Measurements from ENCODE around the gene HEPHL1.
"Not testable (repeated sequence)": the region's sequence is repeated elsewhere in the genome, so short reads cannot be mapped to it uniquely, and the experiment has no call there.

The HEPHL1 gene

GRCh38 chr11:94153320-94153719 is 132.2 kb downstream of the HEPHL1 start:
- no peak for DNase-seq (ENCODE audit: low read depth in 1 of 2, low spot score in 1 of 2)
- no peak overlapping the region for H3K4me3 ChIP-seq (replicated peaks; ENCODE audit: insufficient read depth, low read length)
- no peak overlapping the region for H3K27ac ChIP-seq (replicated peaks)
- no peaks in the 10 kb centered on the region for H3K27me3 ChIP-seq (ENCODE audit: insufficient read depth, poor library complexity, severe bottlenecking)
- no peak for TF ChIP-seq POLR2AphosphoS5 (IDR thresholded peaks at IDR 0.05; ENCODE audit: low read depth)
- no peak for TF ChIP-seq REST (IDR thresholded peaks at IDR 0.05; ENCODE audit: insufficient replicate concordance, low read depth)
- no peak for TF ChIP-seq GABPA (IDR thresholded peaks at IDR 0.05; ENCODE audit: low read depth)
- no peak for TF ChIP-seq CTCF (IDR thresholded peaks at IDR 0.05; ENCODE audit: insufficient read depth, low read length)
- no peak for TF ChIP-seq SPI1 (IDR thresholded peaks at IDR 0.05; ENCODE audit: borderline replicate concordance, low read depth)

GRCh38 chr11:94154095-94154856 is 133.1 kb downstream of the HEPHL1 start:
- no peak overlapping the region for H3K27ac ChIP-seq (replicated peaks)
- H3K27me3 ChIP-seq (ENCODE audit: insufficient read depth, poor library complexity, severe bottlenecking), result no peaks in the 10 kb centered on the region
- DNase-seq (ENCODE audit: low read depth in 1 of 2, low spot score in 1 of 2), result peak in 1 of 2 experiments; percentile 21
- no peak overlapping the region for H3K4me3 ChIP-seq (replicated peaks; ENCODE audit: insufficient read depth, low read length)
- TF ChIP-seq GABPA (IDR thresholded peaks at IDR 0.05; ENCODE audit: low read depth) (no peak), SPI1 (IDR thresholded peaks at IDR 0.05; ENCODE audit: borderline replicate concordance, low read depth) (peak; percentile 44; the same call in 1 of the 2 replicates)

GRCh38 chr11:94157339-94157738 is 136.2 kb downstream of the HEPHL1 start:
- not testable (repeated sequence) for DNase-seq (ENCODE audit: low read depth in 1 of 2, low spot score in 1 of 2); H3K27ac ChIP-seq (replicated peaks); H3K4me3 ChIP-seq (replicated peaks; ENCODE audit: insufficient read depth, low read length); H3K27me3 ChIP-seq (ENCODE audit: insufficient read depth, poor library complexity, severe bottlenecking)
